HG03469 (cell line): ENCODE data around the gene MYO3B.
"Not testable (repeated sequence)": the region's sequence is repeated elsewhere in the genome, so short reads cannot be mapped to it uniquely, and the experiment has no call there.

Experiments used
- ATAC-seq: cut with Tn5 transposase; IDR thresholded peaks from one replicate; pipeline ENCODE4 v1.9.1; 2021; ENCODE audit warnings: mild to moderate bottlenecking, moderate library complexity, moderate number of reproducible peaks; ENCODE audit not compliant: unreplicated experiment

The MYO3B gene

GRCh38 chr2:170260188-170260587 is 82.2 kb downstream of the MYO3B start:
- no peak for ATAC-seq

GRCh38 chr2:170261566-170261965 is 83.6 kb downstream of the MYO3B start:
- no peak for ATAC-seq

DNA sequence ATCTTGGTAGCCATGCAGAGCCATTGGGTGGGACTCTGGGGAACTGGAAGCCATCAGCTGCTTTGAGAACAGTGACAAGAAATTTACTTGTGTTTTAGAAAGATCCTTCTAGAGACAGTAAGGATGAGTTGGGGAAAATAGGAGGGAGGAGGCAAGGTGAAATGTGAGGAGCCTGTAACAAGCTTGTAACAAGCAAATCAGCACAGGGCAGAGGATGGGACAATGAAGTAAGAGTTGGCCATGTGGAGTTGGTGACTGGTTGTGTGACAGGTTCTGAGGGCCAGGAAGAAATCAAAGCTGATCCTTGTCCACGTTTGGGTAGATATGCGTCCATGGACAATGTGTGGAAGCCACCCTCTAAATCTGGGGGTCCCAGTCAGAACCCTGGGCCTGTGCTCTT is 84.4 kb downstream of the MYO3B start:
- no peak for ATAC-seq

GRCh38 chr2:170262806-170263205 is 84.9 kb downstream of the MYO3B start:
- ATAC-seq = no peak

- not testable (repeated sequence) for ATAC-seq
Measured at GRCh38 chr2:170263728-170264521, 86.0 kb downstream of the MYO3B start.

GRCh38 chr2:170264522-170264860 is 86.5 kb downstream of the MYO3B start:
- ATAC-seq = no peak

DNA sequence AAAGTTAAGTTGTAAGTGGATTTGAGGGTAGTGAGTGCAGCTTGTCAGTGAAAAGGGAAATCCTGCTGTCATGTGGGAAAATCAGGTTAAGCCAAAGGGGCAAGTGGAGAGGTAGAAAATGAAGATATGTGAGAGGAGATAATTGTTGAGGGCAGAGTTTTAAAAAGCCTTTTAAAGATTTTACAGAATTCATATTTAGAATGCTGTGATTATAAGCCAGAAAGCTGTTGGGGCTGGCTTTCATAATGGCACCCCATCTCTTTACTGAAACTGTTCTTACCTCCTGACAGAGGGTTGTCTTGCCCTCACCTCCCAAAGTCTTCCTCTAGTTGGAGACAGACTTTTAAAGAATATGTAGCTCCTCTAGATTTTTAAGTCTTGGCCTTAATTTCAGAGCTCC is 86.9 kb downstream of the MYO3B start:
- ATAC-seq = no peak

DNA sequence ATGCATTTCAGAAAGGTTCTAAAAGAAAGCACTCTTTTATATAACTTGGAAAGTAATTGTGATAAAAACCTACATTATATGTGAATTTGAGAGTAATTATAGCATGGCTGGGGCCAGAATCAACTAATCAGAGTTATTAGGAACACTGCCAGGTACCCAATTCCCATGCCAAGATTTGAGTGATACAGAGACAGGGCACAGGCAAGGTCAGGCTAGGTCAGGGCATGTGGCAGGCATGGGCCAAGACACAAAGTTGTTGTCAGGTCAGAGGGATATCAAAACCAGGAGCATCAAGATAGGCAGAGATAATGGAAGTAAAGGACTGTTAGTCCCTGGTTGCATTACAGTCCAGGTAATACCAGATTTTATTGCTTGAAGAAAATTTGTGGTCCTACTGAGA is 87.4 kb downstream of the MYO3B start:
- ATAC-seq = no peak

DNA sequence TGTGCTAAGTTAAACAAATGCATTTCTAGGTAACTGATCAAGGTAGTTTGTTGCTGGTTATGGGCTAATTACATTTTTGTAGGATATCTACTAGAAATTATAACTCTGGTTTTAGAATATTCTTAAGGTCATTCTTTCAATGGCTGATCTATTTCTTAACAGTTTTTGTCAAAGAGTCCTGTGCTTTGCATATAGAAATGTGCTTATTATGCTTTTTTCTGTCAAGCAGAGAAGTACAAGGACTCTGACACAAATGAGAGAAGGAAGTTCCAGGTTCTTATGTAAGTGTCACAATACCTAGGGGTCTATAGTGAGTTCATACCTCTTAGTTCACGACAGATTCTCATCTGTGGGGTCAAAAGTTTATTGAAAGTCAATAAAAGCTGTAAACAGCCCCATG is 88.4 kb downstream of the MYO3B start:
- ATAC-seq = no peak

- no peak for ATAC-seq
Measured at GRCh38 chr2:170267071-170267470, 89.1 kb downstream of the MYO3B start.

DNA sequence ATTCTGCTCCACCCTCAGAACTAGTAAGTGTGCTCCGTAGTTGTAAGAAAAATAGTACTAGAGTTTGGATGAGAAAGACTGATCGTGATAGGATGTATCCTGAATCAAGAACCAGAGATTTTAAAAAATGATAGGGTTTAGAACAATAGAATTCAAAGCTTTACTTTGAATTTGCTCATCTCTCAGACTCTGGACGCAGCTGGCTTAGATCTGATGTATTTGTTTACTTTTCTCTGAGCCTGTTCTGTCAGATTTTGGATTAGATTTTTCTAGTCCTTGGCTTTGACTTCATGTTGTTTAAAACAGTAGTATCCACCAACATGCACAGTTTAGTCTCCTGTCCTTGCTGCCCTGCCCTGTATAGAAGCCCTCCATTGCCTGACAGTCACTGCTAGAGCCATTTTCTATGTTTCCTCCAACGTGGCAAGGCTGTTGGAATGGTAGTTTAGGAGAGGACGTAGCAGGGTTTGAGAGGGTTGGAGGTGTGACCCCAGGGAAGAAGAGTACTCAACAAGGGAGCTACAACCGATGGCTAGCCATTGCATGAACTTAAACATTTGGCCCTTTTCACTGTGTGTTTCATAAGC is 92.4 kb downstream of the MYO3B start:
- no peak for ATAC-seq

DNA sequence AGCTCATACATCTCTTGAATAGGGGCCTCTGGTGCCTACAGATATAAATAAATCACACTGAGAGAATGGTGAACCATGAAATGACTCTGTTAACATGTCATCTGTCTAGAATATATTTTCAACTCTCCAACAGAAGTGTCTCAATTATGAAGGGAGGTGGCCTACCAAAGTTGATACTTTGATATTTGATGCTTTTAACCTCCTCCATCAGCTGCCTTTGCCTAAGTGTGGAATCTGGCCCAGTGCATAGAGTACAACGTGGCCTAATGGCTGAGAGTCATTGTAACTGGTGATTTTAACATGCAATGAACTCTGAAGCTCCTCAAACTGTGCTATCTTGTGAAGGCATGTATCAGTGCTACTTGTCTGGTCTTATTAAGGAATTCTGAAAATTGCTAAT is 93.4 kb downstream of the MYO3B start:
- ATAC-seq = no peak

- no peak for ATAC-seq
Measured at GRCh38 chr2:170276056-170276455, 98.1 kb downstream of the MYO3B start.

DNA sequence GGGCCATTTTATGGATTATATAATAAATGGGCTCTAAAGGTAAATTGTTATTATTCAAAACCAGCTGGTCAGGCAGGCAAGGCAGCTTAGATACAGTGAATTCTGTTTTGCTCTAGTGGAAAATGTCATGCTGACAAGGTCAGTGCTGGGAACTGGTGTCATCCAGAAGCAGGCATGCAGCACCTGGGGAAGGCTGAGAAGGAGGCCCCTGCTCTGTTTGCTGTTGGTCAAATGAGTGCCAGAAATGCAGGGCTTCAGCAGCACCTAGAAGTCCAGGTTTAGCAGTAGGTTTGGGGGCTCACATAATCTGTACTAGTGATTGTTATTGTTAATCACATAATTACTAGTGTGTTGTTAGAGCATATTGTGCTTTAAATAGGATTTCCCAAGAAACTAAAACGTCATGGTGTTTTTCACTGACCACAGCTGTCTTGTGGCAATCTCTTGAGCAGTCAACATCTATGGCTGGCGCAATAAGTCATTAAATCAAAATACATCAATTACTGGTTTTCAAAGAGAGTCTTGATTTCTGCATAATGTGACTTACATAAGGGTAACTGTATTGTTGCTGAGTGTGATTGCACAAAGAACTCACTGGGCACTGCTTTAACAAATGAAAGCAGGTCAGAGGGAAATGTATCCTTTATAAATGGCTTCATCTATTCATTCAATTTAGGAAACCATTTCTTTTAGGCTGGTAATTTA is 99.1 kb downstream of the MYO3B start:
- ATAC-seq = no peak

- ATAC-seq = no peak
Measured at GRCh38 chr2:170277951-170278350, 100.0 kb downstream of the MYO3B start.

DNA sequence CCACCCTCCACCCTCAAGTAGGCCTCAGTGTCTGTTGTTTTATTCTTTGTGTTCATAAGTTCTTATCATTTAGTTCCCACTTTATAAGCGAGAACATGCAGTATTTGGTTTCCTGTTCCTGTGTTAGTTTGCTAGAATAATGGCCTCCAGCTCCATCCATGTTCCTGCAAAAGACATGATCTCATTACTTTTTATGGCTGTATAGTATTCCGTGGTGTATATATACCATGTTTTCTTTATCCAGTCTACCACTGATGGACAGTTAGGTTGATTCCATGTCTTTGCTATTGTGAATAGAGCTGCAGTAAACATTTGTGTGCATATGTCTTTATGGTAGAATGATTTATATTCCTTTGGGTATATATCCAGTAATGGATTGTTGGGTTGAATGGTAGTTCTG is 101.7 kb downstream of the MYO3B start:
- ATAC-seq = not testable (repeated sequence)

DNA sequence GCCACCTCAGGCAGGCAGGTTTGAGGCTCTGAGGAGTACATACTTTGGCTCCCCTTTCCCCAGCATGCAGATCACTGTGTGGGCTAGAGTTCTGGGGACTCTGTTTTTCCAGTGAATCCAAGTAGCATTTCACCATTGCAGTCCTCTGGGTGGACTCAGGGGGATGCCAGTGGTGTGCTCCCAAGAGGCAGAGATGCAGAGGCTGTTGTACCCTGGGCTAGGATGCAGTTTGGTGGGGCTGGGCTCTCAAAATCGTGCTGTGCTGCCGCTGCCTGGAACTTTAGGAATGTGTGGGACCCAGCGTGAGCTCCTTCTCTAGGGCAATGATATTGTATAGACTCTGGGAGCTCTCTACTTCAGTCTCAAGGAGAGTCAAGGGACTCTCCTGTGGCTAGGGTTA is 104.9 kb downstream of the MYO3B start:
- no peak for ATAC-seq

GRCh38 chr2:170284205-170284604 is 106.3 kb downstream of the MYO3B start:
- no peak for ATAC-seq

GRCh38 chr2:170288859-170289258 is 110.9 kb downstream of the MYO3B start:
- ATAC-seq = no peak

DNA sequence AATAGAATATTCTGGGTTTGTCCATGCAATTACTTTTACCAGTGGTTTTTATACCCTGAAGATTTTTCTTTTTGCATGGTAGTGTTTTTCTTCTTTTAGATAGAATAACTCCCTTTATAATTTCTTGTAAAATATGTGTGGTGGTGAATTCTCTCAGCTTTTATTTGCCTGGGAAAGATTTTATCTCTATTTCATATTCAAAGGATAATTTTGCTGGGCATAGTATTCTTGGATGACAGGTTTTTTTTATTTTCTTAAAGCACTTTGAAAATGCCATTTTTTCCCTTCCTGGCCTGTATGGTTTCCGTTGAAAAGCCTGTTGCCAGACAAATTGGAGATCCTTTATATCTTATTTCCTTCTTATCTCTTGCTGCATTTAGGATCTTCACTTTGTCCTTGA is 113.5 kb downstream of the MYO3B start:
- no peak for ATAC-seq

DNA sequence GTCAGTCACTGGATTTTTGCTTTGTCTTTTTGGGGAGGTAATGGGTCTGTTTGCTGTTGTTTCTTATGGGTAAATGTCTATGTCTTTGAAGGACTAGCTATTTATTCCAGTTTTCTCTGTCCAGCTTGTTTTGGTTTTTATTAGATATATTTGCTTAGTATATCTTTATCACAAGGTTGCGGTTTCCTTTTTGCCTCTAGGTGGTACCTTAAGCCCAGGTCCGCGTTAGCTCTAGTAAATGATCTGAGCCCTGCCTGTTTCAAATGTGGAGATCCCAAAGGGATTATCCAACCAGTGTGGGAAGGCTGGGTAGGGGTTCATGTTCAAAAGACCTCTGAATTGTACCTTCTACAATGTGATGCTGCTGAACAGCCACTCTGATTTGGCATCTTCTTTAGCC is 114.5 kb downstream of the MYO3B start:
- ATAC-seq = no peak

DNA sequence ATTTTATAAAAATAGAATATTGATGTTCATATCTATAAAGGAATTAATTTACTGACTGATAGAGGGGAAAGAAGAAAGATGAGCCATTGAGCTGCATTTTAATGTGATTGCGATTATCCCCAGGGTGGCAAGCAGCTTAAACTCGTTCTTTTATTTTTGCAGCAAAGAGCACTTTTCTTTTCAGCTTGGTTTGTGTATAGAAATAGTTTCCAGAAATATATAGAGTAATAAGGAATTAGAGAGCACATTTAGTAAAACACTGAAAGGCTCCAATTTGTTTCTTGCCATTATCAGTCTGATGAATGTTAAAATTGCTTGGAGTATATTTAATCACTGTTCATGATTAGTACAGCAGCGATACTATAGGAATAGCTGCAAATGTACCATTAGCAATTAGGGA is 119.5 kb downstream of the MYO3B start:
- no peak for ATAC-seq
